Measurements from ENCODE around the gene SLFNL1. TPM values are rescaled to one million over a fixed set of nuclear protein-coding genes. Genes with fewer than 3 reads are reported as not detected.

The SLFNL1 gene
- total RNA-seq, 1 experiment from 2014 or later, result 0.12 TPM

DNA sequence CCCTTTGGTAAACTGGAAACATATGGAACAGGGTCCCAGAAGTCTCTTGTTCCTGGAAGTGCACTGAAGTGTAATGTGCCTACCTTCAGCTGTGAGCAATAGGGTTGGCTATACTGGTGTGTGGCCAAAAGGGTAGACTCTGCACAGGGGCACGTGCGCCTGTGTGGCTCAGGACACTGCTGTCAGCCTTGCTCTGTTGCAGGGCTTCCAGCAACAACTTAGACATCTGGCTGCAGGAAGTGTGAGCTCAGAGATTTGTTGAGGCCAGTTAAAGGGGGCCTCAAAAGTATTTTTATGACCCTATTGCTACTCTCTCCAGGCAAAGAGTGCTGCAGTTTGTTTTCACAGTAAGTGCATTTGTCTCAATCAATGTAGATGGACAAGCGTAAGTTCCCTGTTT, 34.6 kb downstream of the SLFNL1 start:
- DNase-seq (ENCODE audit: low read depth), result no peak

DNA sequence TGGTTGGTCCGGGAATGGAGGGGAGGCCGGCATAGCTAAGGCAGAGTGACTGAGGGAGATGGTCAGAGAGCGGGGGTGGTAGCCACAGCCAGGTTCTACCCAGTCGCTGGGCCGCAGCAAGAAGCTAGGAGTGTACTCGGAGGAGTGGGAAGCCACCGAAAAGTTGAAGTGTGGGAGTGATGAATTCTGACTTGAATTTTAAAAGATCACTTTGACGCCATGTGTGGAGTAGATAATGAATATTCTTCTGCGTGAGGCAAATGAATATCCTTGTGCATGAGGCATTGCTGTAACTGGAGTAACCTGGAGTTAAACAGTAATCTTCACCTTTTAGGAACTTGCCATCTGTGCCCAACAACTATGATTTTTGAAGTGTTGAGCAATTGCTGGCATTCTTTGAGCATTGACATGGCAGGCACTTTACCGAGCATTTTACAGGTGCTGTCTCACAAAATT, 35.2 kb downstream of the SLFNL1 start:
- no peak for DNase-seq (ENCODE audit: low read depth)

DNA sequence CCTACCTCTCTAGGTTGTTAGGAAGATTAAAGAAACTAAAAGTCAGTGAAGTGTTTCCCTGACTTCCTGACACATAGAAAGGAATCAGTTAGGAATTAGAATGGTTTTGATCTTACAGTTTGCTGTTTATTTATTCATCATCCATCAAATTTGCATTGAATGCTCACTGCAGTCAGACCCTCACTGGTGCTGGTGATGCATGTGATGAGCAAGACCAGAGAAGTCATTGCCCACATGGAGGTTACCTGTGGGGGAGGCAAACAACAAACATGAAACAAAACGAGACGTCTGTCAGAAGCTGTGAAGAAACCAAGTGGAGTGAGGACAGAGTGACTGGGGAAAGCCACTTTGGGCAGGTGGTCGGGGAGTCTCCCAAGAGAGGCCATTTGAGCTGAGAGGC, 35.6 kb downstream of the SLFNL1 start:
- DNase-seq (ENCODE audit: low read depth), result no peak

DNA sequence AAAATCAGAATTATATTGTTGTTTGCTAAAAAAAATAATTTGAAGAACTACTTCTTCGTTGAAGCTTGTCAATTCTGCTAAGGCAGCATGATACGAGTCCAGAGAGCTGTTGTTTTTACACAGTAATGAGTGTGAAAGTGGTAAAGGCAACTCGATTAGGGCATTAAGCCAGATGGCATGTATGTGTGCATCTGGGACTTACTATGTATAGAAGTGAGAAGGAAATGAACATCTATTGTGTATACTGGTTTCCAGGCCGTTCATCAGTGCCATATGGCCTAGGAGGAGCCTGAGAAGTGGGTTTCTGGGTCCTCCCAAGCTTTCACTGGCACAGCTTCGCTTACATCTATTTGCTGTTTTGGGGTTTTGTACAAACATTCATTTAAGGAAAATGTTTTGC, 36.4 kb downstream of the SLFNL1 start:
- DNase-seq (ENCODE audit: low read depth), result no peak

DNA sequence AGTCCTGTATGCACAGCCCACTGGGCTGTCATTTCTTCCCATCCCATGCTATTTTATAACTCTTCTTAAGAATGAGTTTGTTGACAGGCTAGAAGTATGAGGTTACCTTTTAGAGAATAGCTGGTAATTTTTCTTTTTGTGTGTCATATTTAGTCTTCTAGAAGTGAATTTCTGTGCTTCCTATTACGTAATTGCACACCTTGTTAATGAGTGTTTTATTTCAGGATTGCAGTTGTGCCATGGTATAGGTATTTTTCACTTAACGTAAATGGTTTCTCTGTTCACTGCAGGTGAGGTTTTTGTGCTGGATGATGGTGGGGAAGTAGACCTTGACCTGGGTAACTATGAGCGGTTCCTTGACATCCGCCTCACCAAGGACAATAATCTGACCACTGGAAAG, 37.0 kb downstream of the SLFNL1 start:
- DNase-seq (ENCODE audit: low read depth), result no peak

DNA sequence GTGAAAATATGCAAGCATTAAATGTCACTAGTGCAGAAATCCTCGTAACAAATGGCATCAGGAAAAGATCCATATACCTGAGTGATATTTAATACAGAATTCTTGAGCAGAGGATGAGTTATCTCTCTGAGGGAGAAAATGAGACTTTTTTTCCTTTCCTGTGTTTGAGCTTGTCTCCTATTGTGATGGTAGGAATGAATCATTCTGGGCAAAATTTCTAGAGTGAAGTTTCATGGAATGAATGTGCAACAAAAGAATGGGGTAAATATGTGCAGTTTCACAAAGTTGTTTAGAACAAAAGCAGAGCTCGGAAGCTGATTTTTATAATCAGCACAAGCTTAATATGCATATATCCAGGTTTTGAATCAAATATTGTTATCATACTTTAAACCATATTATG, 37.5 kb downstream of the SLFNL1 start:
- no peak for DNase-seq (ENCODE audit: low read depth)

DNA sequence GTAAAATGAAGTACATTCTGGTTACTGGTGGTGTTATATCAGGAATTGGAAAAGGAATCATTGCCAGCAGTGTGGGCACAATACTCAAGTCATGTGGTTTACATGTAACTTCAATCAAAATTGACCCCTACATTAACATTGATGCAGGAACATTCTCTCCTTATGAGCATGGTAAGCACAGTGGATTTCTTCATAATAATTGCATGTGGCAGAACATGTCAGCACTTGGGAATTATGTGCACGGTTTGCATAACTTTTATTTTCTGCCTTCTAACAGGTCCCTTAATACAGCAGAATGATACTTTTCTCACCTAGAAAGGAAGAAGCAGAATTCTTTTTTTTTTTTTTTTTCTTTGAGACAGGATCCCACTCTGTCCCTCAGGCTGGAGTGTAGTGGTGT, 38.2 kb downstream of the SLFNL1 start:
- no peak for DNase-seq (ENCODE audit: low read depth)

DNA sequence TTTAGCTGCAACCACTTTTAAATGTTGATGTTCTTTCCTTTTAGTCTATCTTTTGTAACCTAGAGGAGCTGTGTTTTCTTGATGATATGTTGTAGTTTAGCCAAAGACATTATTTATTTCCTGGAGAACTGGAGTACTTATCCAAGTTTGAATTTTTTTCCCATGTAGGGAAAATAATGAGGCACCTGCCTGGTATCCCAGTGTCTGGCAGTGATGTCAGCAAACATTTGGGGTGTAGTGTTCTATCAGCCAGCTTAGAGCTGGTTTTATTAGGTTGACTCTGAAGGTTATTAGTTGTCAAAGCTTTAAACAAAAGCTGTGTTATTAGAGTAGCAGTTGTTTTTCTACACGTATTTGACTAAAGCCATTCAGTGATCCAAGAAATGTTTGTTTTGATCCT, 38.8 kb downstream of the SLFNL1 start:
- no peak for DNase-seq (ENCODE audit: low read depth)

DNA sequence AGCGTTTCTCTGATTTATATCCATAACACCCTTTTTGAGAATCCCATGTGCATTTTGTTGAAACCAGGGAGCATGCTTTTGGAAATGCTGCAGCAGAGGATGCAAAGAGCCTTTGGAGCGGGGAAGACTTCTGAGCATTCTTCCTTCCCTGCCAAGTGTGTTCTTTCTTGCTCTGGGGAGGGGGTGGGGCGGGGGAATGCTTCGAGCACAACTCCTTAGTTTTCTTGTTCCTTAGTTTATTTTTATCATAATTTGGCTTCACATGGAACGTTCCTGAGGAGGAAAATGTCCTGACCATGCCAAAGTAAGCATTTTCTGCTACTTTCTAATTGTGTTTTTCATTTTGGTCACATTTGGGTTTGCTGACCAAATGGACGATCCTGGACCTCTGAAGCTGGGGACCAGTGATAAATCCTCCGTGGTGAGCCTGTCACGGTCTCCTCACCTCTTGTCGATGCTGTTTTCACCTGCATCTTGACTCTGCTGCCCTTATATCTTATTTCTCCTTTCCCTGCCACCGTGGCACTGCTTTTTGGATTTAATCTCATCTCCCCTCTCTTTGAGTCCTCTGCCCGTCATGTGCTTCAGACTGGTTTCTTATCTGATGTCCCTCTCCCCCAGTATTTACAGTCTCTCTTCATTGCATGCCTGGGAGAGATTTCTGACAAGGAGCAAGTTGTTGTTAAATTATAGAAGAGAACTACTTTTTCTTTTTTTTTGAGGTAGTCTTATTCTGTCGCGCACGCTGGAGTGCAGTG, 39.7 kb downstream of the SLFNL1 start:
- no peak for DNase-seq (ENCODE audit: low read depth)

DNA sequence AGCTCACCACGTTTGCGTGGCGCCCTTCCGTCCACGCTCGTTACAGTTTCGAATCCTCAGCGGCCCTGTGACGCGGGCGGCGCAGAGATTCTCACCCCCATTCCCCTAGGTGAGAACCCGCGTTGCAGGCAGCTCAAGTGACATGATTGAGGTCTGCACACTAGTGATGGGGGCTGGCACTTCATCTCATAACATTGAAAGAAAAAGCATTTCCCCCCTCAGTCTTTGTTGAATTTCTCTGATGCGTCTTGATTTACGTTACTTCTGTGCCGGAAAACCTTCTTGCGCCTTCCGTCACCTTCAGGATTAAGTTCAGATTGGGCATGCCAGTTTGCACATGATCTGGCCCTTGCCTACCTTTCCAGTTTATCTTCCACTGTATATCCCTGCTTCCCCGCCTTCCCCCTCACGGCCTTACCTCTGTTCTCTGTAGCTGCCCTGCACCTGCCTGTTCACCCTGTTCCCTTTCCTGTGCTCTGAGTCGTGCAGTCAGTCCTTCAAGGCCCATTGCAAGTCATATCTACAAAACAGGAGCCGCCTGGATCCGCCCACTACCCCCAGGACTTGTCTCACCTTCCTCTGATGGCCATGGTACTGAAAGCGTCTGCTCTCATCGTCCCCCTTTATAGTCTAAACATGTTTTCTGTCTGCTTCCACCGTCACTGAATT, 40.9 kb downstream of the SLFNL1 start:
- DNase-seq (ENCODE audit: low read depth), result peak; percentile 23

DNA sequence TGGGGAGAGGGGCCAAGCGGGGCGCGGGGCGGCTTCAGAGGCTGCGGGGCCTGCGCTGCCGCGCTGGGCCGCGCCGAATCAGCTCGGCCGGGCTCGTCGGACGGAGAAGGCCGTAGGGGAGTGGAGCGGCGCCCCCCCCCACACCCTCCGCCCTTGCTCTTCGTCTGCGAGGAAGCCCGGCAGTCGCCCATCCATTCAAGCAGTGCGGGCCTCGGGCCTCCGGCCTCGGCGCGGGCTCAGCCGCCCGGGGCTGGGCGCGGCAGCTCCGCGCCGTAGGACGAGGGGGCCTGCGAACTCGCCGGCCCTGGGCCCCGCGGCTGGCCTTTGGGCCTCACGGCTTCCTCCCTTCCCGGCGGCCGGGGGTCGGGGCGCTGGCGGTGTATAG, 41.5 kb downstream of the SLFNL1 start:
- no peak for DNase-seq (ENCODE audit: low read depth)

DNA sequence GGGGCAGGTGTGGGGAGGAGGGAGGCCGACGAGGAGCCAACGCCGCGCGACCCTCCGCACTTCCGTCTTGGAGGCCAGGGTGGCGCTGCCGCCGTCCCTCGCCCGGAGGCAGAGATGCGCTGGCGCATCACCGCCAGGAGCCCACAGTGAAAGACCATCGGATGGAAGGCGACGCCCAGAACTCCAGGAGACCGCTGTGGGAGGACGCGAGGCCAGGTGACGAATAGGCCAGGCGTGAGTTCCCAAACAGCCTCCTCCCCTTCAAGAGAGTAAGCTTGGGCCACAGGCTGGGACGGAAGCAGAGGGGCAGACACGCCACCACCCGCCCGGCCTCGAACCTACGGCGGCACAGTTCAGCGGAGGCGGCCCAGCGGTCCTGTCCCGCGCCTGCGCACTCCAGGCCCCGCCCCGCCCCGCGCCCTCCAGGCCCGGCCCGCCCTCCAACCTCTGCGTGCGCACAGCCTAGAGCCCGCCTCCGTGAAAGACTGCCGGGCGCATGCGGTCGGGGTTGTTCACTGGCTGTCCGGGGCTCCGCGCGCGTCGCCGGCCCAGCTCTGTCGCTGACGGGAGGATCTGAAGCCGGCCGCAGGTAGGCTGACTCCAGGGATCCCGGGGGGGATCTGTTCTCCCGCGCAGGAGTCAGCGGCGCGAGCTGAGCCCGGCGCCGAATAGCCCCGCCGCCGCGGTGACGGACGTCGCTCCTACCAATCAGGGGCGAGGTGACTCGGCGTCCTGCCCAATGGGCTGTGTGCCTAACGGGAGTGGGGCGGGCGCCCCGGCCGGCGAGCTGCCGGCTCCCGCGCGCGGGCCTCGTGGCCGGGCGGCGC, 42.1 kb downstream of the SLFNL1 start, which contains the start of gene CTPS1:
CTPS1 (plus strand) TSS at position 456 of the 827 bp plus-strand sequence. CDS start 3,595 bp downstream, outside the sequence.
- DNase-seq (ENCODE audit: low read depth), result peak; percentile 91

DNA sequence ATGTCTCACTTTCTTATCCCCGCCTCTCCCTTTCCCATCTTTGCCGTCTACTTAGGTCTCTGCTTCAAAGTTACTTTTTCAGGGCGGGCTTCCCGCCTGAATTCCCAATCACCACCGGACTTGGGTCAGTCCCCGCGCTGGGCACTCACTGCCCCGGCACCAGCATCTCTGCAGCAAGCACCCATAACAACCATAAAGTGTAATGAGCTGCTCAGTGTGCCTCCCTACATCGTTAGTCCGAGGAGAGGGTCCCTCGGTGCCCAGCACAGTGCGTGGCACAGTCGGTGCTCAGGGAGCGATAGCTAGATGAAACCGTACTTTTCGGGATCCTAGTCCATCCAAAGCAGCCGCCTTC, 42.7 kb downstream of the SLFNL1 start:
- no peak for DNase-seq (ENCODE audit: low read depth)

DNA sequence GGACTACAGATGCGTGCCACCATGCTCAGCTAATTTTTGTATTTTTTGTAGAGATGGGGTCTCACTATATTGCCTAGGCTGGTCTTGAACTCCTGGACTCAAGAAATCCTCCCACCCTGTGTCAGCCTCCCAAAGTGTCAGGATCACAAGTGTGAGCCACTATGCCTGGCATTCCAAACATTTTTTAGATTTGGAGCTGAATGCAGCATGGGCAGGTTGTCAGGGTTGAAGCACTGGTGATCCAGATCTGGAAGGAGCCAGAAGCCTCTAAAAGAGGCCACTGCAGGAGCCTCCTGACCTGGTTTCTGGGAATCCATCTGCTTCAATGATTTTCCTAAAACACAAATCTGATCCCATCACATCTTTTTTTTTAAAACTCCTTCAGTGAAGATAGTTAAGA, 43.8 kb downstream of the SLFNL1 start:
- no peak for DNase-seq (ENCODE audit: low read depth)

DNA sequence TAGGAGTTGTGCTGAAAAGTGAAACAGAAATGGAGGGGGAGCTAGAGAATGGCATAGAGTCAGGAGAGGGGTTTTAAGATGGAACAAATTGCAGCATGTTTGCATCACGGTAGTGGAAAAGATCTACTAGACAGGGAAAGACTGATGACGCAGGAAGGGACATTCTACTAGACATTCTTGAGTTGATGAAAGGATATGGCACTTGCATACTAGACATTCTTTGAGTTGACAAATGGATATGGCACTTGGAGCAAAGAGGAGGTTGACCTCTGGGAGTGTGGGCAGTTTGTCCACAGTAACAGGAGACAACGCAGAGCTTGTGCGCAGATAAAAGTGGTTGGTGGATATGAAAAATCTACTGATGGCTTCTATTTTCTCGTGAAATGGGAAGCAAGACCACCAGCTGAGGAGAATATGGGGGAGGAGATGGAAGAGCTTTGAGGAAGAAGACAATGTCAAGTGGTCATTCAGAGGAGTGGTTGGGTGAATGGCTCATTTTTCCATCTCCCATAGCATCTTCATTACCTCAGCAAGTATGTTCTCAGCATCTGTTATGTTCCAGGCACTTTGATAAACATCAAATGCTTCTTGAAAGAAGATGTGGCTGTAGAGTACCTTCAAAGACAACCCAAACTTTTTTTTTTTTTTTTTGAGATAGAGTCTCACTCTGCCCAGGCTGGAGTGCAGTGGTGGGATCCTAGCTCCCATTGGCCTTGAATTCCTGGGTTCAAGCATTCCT, 44.4 kb downstream of the SLFNL1 start:
- no peak for DNase-seq (ENCODE audit: low read depth)

DNA sequence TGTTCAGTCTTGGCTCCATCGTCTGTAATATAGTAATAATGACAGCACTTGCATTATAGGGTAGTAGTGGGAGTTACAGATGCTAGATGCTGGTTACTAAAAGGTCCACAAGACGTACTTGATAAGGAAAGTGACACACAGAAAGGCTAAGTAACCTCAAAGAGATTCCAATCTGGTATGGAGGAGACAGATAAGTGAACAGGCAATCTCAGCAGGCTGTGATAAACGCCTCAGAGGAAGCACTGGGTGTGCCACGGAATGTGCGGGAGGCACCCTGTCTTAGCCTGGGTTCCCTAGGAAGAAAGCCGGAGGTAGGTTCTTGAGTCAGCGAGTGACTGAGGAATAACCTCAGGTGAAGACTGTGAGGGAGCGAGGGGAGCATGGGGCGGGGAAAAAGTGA, 46.6 kb downstream of the SLFNL1 start:
- no peak for DNase-seq (ENCODE audit: low read depth)

DNA sequence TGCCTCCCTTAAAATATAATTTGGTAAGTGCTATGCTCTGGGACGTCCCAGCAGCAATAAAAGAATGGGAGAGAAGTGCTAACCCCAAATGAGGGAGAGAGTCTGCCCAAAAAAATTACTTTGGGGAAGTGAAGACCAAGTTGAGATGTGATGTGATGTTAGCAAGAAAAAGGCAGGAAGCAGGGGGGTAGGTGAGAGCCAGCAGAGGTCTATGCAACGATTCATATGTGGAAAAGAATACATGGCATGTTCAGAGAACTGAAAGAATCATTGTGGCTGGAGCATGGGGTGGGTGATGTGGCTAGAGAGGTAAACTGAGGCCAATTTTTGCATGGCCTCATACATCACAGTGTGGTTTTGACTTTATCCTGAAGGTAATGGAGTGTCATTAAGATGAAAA, 47.6 kb downstream of the SLFNL1 start:
- DNase-seq (ENCODE audit: low read depth), result no peak

DNA sequence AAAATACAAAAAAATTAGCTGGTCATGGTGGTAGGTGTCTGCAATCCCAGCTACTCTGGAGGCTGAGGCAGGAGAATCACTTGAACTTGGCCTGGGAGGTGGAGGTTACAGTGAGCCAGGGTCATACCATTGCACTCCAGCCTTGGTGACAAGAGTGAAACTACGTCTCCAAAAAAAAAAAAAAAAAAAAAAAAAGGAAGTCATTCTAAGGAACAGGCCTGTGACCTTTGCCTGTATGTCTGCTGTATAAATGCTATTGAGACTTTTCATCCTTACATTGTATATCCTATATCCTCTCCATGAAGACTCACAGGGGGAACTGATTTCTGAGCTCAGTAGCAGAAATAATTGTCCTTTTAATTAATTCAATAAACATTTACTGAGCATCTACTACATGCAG, 49.6 kb downstream of the SLFNL1 start:
- no peak for DNase-seq (ENCODE audit: low read depth)

DNA sequence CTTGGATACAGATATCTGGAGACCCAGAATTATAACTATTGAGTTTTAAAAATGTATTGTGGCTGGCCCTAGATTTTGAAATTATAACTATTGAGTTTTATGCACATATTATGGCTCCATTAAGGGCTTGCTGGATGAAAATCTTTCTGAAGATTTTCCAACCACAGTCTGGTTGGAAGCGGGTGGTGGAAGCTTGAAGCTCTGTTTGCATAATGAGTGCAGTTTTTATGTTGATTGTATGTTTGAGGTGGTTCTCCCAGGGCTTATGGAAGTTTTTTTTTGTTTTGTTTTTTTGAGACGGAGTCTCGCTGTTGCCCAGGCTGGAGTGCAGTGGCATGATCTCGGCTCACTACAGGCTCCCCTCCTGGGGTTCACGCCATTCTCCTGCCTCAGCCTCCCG, 52.1 kb downstream of the SLFNL1 start:
- no peak for DNase-seq (ENCODE audit: low read depth)

DNA sequence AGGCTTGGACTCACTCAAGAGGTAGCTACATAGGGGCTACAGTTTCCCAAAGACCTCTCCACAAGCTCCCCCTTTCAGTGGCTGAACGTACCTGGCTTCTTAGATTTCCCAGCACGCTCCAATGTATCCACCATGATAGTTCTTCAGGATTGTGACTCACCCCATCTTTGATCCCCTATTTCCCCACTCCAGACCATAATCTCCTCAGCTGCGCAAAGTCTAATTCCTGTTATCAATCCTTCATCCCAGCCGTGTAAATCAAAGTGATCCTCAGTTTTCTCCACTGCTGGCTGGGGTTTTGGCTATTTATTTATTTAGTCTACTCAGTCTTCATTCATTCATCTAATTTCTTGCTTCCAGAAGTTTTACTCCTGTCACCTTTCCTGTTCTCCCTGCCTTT, 55.1 kb downstream of the SLFNL1 start:
- DNase-seq (ENCODE audit: low read depth), result no peak
